Fibroblast of skin of right biceps (primary cell): Measurements from ENCODE around the gene BOLL.
"Not testable (repeated sequence)": the region's sequence is repeated elsewhere in the genome, so short reads cannot be mapped to it uniquely, and the experiment has no call there.

Experiments
- DNase-seq: peaks from one replicate; pipeline ENCODE4 v3.0.0-alpha.2; 2013

The BOLL gene

GRCh38 chr2:197705912-197706838, 78.9 kb downstream of the BOLL start:
- DNase-seq, result no peak

GRCh38 chr2:197705121-197705911, 79.8 kb downstream of the BOLL start, which contains the start of gene MARS2:
Gene MARS2, plus strand, starts transcription at chr2:197705369. Its CDS starts 37 bp downstream, at chr2:197705406.
- peak; percentile 92 for DNase-seq

- no peak for DNase-seq
Observed at GRCh38 chr2:197704434-197705120, 80.5 kb downstream of the BOLL start.

- DNase-seq, result no peak
Observed at GRCh38 chr2:197700960-197701359, 84.2 kb downstream of the BOLL start.

- DNase-seq, result not testable (repeated sequence)
Observed at GRCh38 chr2:197699724-197700123, 85.4 kb downstream of the BOLL start.

GRCh38 chr2:197696571-197696970, 88.5 kb downstream of the BOLL start:
- DNase-seq, result not testable (repeated sequence)

- DNase-seq, result not testable (repeated sequence)
Observed at GRCh38 chr2:197695971-197696370, 89.1 kb downstream of the BOLL start.

GRCh38 chr2:197695206-197695605, 89.9 kb downstream of the BOLL start:
- DNase-seq, result not testable (repeated sequence)

- peak; percentile 71 for DNase-seq
Observed at GRCh38 chr2:197677483-197677882, 107.6 kb downstream of the BOLL start.

- no peak for DNase-seq
Observed at GRCh38 chr2:197677056-197677455, 108.1 kb downstream of the BOLL start.
